Measurements from ENCODE around the gene REG4. TPM values are rescaled to one million over a fixed set of nuclear protein-coding genes. Genes with fewer than 3 reads are reported as not detected.

The REG4 gene
- total and polyA plus RNA-seq, 2 of the 4 experiments (the other 2 are of a cell fraction), result not detected

DNA sequence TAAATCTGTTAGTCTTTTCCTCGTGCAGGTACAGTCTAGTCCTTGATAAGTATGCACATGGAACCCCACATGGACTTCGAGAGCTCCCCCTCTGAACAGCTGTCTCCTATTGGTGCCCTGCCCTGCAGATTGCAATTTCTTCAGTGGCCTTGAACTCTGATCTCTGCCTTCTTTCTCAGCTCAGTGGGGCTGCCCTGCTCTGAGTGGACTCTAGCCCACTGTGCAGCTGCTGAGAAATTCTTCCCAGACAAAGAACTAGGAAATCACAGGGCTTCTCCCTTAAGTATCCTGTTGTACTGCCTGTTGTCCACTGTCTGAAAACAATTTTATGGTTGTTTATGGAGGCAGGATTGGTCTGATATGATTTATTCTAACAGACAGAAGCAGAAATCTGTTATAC lies 46.9 kb upstream of the REG4 start:
- H3K4me1 ChIP-seq (ENCODE audit: control insufficient read depth, insufficient read depth, low read length), result peaks cover 21% of the 10 kb centered on the region
- TF ChIP-seq MAZ (IDR thresholded peaks at IDR 0.05; ENCODE audit: borderline replicate concordance, low read depth, low read length) (no peak), MAFK (IDR thresholded peaks at IDR 0.05; ENCODE audit: low read depth, low read length) (no peak), NFE2L2 (IDR thresholded peaks at IDR 0.05; ENCODE audit: low read depth, low read length) (no peak)
- dilution Hi-C loops (cut with HindIII; ENCODE audit: low sequenced_read_pairs, unreplicated experiment) (no loop called here), in situ Hi-C loops (cut with MboI; ENCODE audit: low sequenced_read_pairs) (no loop called here), intact Hi-C loops (cut with micrococcal nuclease) (no loop called here)
- no peak for DNase-seq
- H3K79me1 ChIP-seq (ENCODE audit: low read depth in 1 of 2, low read length in 2 of 2), result no peaks in the 10 kb centered on the region; a peak in 1 of 4 replicates
- H3K9ac ChIP-seq (ENCODE audit: low read depth, low read length), result no peak overlapping the region
- H2BK120ac ChIP-seq (ENCODE audit: low read depth, low read length), result peak overlapping the region; percentile 28
- ATAC-seq (ENCODE audit: low read depth), result no peak
- H3K56ac ChIP-seq (ENCODE audit: extremely low read depth, insufficient read depth, low read length), result no peak overlapping the region
- H3K27ac ChIP-seq (ENCODE audit: insufficient read depth, low read length), result no peak overlapping the region
- H3K27me3 ChIP-seq (ENCODE audit: control insufficient read depth, insufficient read depth, low read length), result no peaks in the 10 kb centered on the region
- H3K4me3 ChIP-seq (ENCODE audit: insufficient read depth, low read depth, low read length), result no peak overlapping the region
- H2BK15ac ChIP-seq (ENCODE audit: low read depth, low read length), result peak overlapping the region; percentile 74
- H3K36me3 ChIP-seq (ENCODE audit: control insufficient read depth, insufficient read depth, low read length), result no peaks in the 10 kb centered on the region
- H4K20me1 ChIP-seq (ENCODE audit: insufficient read depth, low read length), result no peaks in the 10 kb centered on the region
- no peak overlapping the region for H3K14ac ChIP-seq (replicated peaks; ENCODE audit: low read depth, low read length)
- no peak overlapping the region for H3K4me2 ChIP-seq (ENCODE audit: low read depth, low read length)
- BruUV-seq (replicated peaks), result no TSS peak
- peak overlapping the region; percentile 22 to 58; a peak in 3 of 4 replicates for H4K8ac ChIP-seq (ENCODE audit: low read depth in 2 of 2, low read length in 2 of 2)
- no peak overlapping the region for H3K23ac ChIP-seq (ENCODE audit: low read depth, low read length)
- H3K9me3 ChIP-seq (ENCODE audit: control insufficient read depth, insufficient read depth, low read length), result no peaks in the 10 kb centered on the region
- WGBS, 2 experiments (ENCODE audit: extremely low coverage in 2 of 2, insufficient read length in 1 of 2), result no CpG with 5 or more reads among the region's 2 CpGs
- peak overlapping the region; percentile 3 for H3K4ac ChIP-seq (ENCODE audit: low read depth, low read length)
- CTCF ChIA-PET, result no interaction called here
- H2AK5ac ChIP-seq (ENCODE audit: low read depth, low read length), result peak overlapping the region; percentile 43; the same call in 1 of the 2 replicates
- peaks cover 8% of the 10 kb centered on the region for H3K9me1 ChIP-seq (ENCODE audit: insufficient read depth, low read length)
- H2AFZ ChIP-seq (replicated peaks; ENCODE audit: low read length, poor library complexity), result no peak overlapping the region
- H2BK20ac ChIP-seq (ENCODE audit: low read depth, low read length), result peak overlapping the region; percentile 81; the same call in 1 of the 2 replicates
- peak overlapping the region; percentile 25 for H4K91ac ChIP-seq (ENCODE audit: insufficient read depth, low read depth, low read length)
- no peak overlapping the region for H2AK9ac ChIP-seq (replicated peaks; ENCODE audit: low read depth, low read length, poor library complexity)
- H3K18ac ChIP-seq (ENCODE audit: low read depth, low read length), result peak overlapping the region; percentile 12; the same call in 1 of the 2 replicates
- H4K5ac ChIP-seq (ENCODE audit: low read depth, low read length), result peak overlapping the region; percentile 20; the same call in 1 of the 2 replicates
- POLR2A ChIA-PET (ENCODE audit: unreplicated experiment), result no interaction called here
- peak overlapping the region; percentile 46 for H2BK5ac ChIP-seq (ENCODE audit: low read depth, low read length, poor library complexity, severe bottlenecking)
